HepG2 (cell line): ENCODE data around the gene GPR137. TPM values are rescaled to one million over a fixed set of nuclear protein-coding genes. Genes with fewer than 3 reads are reported as not detected.
A peak's percentile ranks its signal among the peaks of the same experiment; 100 is the strongest.

Experiments
- ATRX ChIP-seq: sonication (generic); formaldehyde crosslinking; IDR thresholded peaks from 2 replicates; pipeline ENCODE4 v1.4.0; 2020; ENCODE audit warnings: missing genetic modification reagents, borderline replicate concordance
- BRCA1 ChIP-seq: sonication (generic); formaldehyde crosslinking; IDR thresholded peaks from 2 replicates; pipeline ENCODE4 v1.4.0; 2020; ENCODE audit warnings: missing genetic modification reagents
- DBP ChIP-seq: sonication (generic); formaldehyde crosslinking; IDR thresholded peaks from 2 replicates; pipeline ENCODE4 v1.4.0; 2020; ENCODE audit warnings: missing genetic modification reagents; ENCODE audit errors: not compliant biosample characterization
- DMAP1 ChIP-seq: IDR thresholded peaks from 2 replicates; pipeline ENCODE4 v1.6.1; 2016
- DNMT1 ChIP-seq: sonication (generic); formaldehyde crosslinking; IDR thresholded peaks from 2 replicates; pipeline ENCODE4 v1.5.1; 2020; ENCODE audit warnings: mild to moderate bottlenecking, missing genetic modification reagents
- ELF4 ChIP-seq: sonication (generic); formaldehyde crosslinking; IDR thresholded peaks from 2 replicates; pipeline ENCODE4 v1.5.0; 2020; ENCODE audit warnings: missing genetic modification reagents, mild to moderate bottlenecking, moderate library complexity, borderline replicate concordance
- HOXD1 ChIP-seq: sonication (generic); formaldehyde crosslinking; IDR thresholded peaks from 2 replicates; pipeline ENCODE4 v1.5.0; 2020; ENCODE audit warnings: missing genetic modification reagents
- KDM5B ChIP-seq: sonication (generic); formaldehyde crosslinking; IDR thresholded peaks from 2 replicates; pipeline ENCODE4 v1.4.0; 2020; ENCODE audit warnings: missing genetic modification reagents, mild to moderate bottlenecking, borderline replicate concordance
- MAFK ChIP-seq, 2 experiments: IDR thresholded peaks in 1 of 2; conservative IDR thresholded peaks in 1 of 2; 2 replicates each; pipeline ENCODE4 v1.6.1; 2011; ENCODE audit warnings: improper control_type of control experiment in 2 of 2, low read length in 2 of 2
- MED8 ChIP-seq: sonication (generic); formaldehyde crosslinking; IDR thresholded peaks from 2 replicates; pipeline ENCODE4 v1.8.1; 2023; ENCODE audit warnings: mild to moderate bottlenecking, missing genetic modification reagents; ENCODE audit not compliant: insufficient replicate concordance
- NCOA5 ChIP-seq: sonication (generic); formaldehyde crosslinking; IDR thresholded peaks from 2 replicates; pipeline ENCODE4 v1.4.0; 2020; ENCODE audit warnings: missing genetic modification reagents
- NRL ChIP-seq: sonication (generic); formaldehyde crosslinking; IDR thresholded peaks from 2 replicates; pipeline ENCODE4 v1.5.0; 2020; ENCODE audit warnings: missing genetic modification reagents, mild to moderate bottlenecking, moderate library complexity, borderline replicate concordance
- POGK ChIP-seq: sonication (generic); formaldehyde crosslinking; conservative IDR thresholded peaks from 2 replicates; pipeline ENCODE4 v1.8.0; 2022; ENCODE audit warnings: mild to moderate bottlenecking, moderate library complexity, missing genetic modification reagents
- POLR2AphosphoS5 ChIP-seq: IDR thresholded peaks from 2 replicates; pipeline ENCODE4 v1.6.1; 2012; ENCODE audit warnings: low read depth, low read length
- SMAD1 ChIP-seq: sonication (generic); formaldehyde crosslinking; IDR thresholded peaks from 2 replicates; pipeline ENCODE4 v1.4.0; 2020; ENCODE audit warnings: missing genetic modification reagents, low read depth, mild to moderate bottlenecking, borderline replicate concordance
- TCF7 ChIP-seq: sonication (generic); IDR thresholded peaks from 2 replicates; pipeline ENCODE4 v1.6.1; 2016; ENCODE audit warnings: antibody characterized with exemption, low read depth
- ZBTB46 ChIP-seq: sonication (generic); formaldehyde crosslinking; IDR thresholded peaks from 2 replicates; pipeline ENCODE4 v1.4.0; 2020; ENCODE audit warnings: mild to moderate bottlenecking, missing genetic modification reagents, borderline replicate concordance
- ZNF235 ChIP-seq: sonication (generic); formaldehyde crosslinking; IDR thresholded peaks from 2 replicates; pipeline ENCODE4 v1.8.1; 2023; ENCODE audit warnings: mild to moderate bottlenecking, missing genetic modification reagents, borderline replicate concordance
- ZNF362 ChIP-seq: sonication (generic); formaldehyde crosslinking; IDR thresholded peaks from 2 replicates; pipeline ENCODE4 v1.4.0; 2020; ENCODE audit warnings: missing genetic modification reagents, mild to moderate bottlenecking, borderline replicate concordance
- ZNF44 ChIP-seq: sonication (generic); formaldehyde crosslinking; IDR thresholded peaks from 2 replicates; pipeline ENCODE4 v1.5.1; 2020; ENCODE audit warnings: mild to moderate bottlenecking, missing genetic modification reagents
- ZNF563 ChIP-seq: sonication (generic); formaldehyde crosslinking; IDR thresholded peaks from 2 replicates; pipeline ENCODE4 v1.8.0; 2022; ENCODE audit warnings: mild to moderate bottlenecking, moderate library complexity, missing genetic modification reagents
- ZNF704 ChIP-seq: sonication (generic); formaldehyde crosslinking; IDR thresholded peaks from 2 replicates; pipeline ENCODE4 v1.8.1; 2023; ENCODE audit warnings: mild to moderate bottlenecking, inconsistent platforms, moderate library complexity, missing genetic modification reagents, borderline replicate concordance
- polyA plus RNA-seq, 8 experiments: library from polyadenylated mRNA; depleted of rRNA in 3 of 8; stranded (reverse) in 7 of 8; unstranded in 1 of 8; fragments of >200 nt; fragmentation: Illumina TruSeq in 4 of 8; extraction: Trizol in 4 of 8; gene quantifications; 2 replicates each; pipeline versions ENCODE4 v1.2.1 to v1.2.3, GENCODE V29; 2011 to 2016; ENCODE audit warnings: low read depth in 4 of 8, missing spikeins in 1 of 8, mixed read lengths in 1 of 8; ENCODE audit not compliant: insufficient read depth in 1 of 8
- total RNA-seq, 5 experiments: library from RNA; depleted of rRNA; stranded (reverse); fragments of >200 nt; fragmentation: Illumina TruSeq; extraction: Trizol; gene quantifications; 2 replicates each; pipeline ENCODE4 v1.2.3, GENCODE V29; 2016; ENCODE audit warnings: low read depth in 1 of 5

Gene GPR137
- total and polyA plus RNA-seq, 2 of the 13 experiments (the other 11 are each of a cell fraction or from before 2014, with no cell fraction given): 8.5 to 13.2 TPM

- TF ChIP-seq POGK: 0 out of 2 replicates have a peak, but pooled peaks have one; percentile 26
- TF ChIP-seq DBP (CRISPR knock-in tag): peak; percentile 26
- TF ChIP-seq ZNF704 (CRISPR knock-in tag): no peak
- TF ChIP-seq SMAD1 (CRISPR knock-in tag): no peak
- TF ChIP-seq ATRX (CRISPR knock-in tag): no peak
- no peak; the same call in 1 of the 2 replicates for TF ChIP-seq TCF7
- TF ChIP-seq ZBTB46 (CRISPR knock-in tag): no peak
- TF ChIP-seq NCOA5 (CRISPR knock-in tag): no peak
- TF ChIP-seq DMAP1 (CRISPR knock-in tag): peak; percentile 64; the same call in 1 of the 2 replicates
- TF ChIP-seq ZNF44: peak; percentile 95
- TF ChIP-seq KDM5B: peak; percentile 43; the same call in 1 of the 2 replicates
- TF ChIP-seq MED8 (CRISPR knock-in tag): peak; percentile 50
- TF ChIP-seq ZNF563 (CRISPR knock-in tag): 0 out of 2 replicates have a peak, but pooled peaks have one; percentile 29
- TF ChIP-seq ZNF362 (CRISPR knock-in tag): peak; percentile 83; the same call in 1 of the 2 replicates
- peak; percentile 88 to 93 for TF ChIP-seq MAFK (conservative IDR thresholded peaks at IDR 0.05 in 1 of 2, IDR thresholded peaks at IDR 0.05 in 1 of 2; ENCODE audit: low read length in 2 of 2)
- TF ChIP-seq HOXD1 (CRISPR knock-in tag): peak; percentile 78; the same call in 1 of the 2 replicates
- TF ChIP-seq DNMT1 (CRISPR knock-in tag): 0 out of 2 replicates have a peak, but pooled peaks have one; percentile 57
- TF ChIP-seq BRCA1 (CRISPR knock-in tag): peak; percentile 64; the same call in 1 of the 2 replicates
- peak; percentile 57; the same call in 1 of the 2 replicates for TF ChIP-seq ZNF235 (CRISPR knock-in tag)
- TF ChIP-seq ELF4 (CRISPR knock-in tag): peak; percentile 92; the same call in 1 of the 2 replicates
- TF ChIP-seq POLR2AphosphoS5: peak; percentile 90
- no peak for TF ChIP-seq NRL
Measured at GRCh38 chr11:64317325-64317960, 31.8 kb downstream of the GPR137 start, which contains the start of gene TRMT112 (continued).
